ENCODE results near the gene VDR.
"Not testable (repeated sequence)": the region's sequence is repeated elsewhere in the genome, so short reads cannot be mapped to it uniquely, and the experiment has no call there.

VDR gene

GRCh38 chr12:47844264-47845019 is 60.4 kb downstream of the VDR start:
- Histone ChIP-seq H4K8ac (ENCODE audit: low read length) (no peak overlapping the region), H2BK5ac (ENCODE audit: low read depth, low read length, poor library complexity, severe bottlenecking) (no peak overlapping the region), H3K18ac (ENCODE audit: low read depth in 1 of 2, low read length in 2 of 2) (peak overlapping the region; percentile 21 to 72), H4K91ac (ENCODE audit: low read length) (no peak overlapping the region), H3K27me3 (ENCODE audit: control insufficient read depth in 1 of 2, insufficient read depth in 1 of 2, low read length in 2 of 2) (peaks cover 0 to 3% of the 10 kb centered on the region in 2 experiments), H3K14ac (ENCODE audit: low read length in 2 of 2) (no peak overlapping the region), H3K36me3 (ENCODE audit: control insufficient read depth in 1 of 2, insufficient read depth in 2 of 2, low read depth in 1 of 2, low read length in 2 of 2) (peaks cover 13 to 52% of the 10 kb centered on the region in 2 experiments), H3K4me1 (ENCODE audit: control insufficient read depth, insufficient read depth, low read depth, low read length) (peaks cover 16% of the 10 kb centered on the region), H2BK120ac (ENCODE audit: low read depth, low read length) (no peak overlapping the region), H2BK15ac (ENCODE audit: low read depth, poor library complexity, severe bottlenecking) (no peak overlapping the region), H2AK5ac (ENCODE audit: low read length, severe bottlenecking) (no peak overlapping the region), H3K4me3 (ENCODE audit: insufficient read depth in 1 of 2, low read depth in 1 of 2, low read length in 2 of 2) (no peak overlapping the region), H2BK12ac (ENCODE audit: low read length in 2 of 2) (no peak overlapping the region), H3K4me2 (ENCODE audit: low read length, poor library complexity, severe bottlenecking) (no peak overlapping the region), H3K79me1 (replicated peaks; ENCODE audit: low read length, poor library complexity, severe bottlenecking) (no peaks in the 10 kb centered on the region), H3K23ac (ENCODE audit: low read length in 2 of 2) (no peak overlapping the region), H3K27ac (ENCODE audit: low read length, poor library complexity, severe bottlenecking) (no peak overlapping the region), H3K4ac (ENCODE audit: low read depth in 1 of 2, low read length in 2 of 2) (peak overlapping the region in 1 of 2 experiments; percentile 57), H3K9ac (ENCODE audit: low read length) (peak overlapping the region; percentile 26), H3K9me3 (ENCODE audit: control insufficient read depth, low read length) (no peaks in the 10 kb centered on the region), H2AFZ (ENCODE audit: low read depth, low read length) (no peak overlapping the region)
- no peak for DNase-seq
- 88% methylated on average over 28 of the region's 28 CpGs for WGBS

GRCh38 chr12:47843226-47843980 is 61.4 kb downstream of the VDR start:
- Histone ChIP-seq H3K14ac (ENCODE audit: low read length in 2 of 2) (no peak overlapping the region), H3K27me3 (ENCODE audit: control insufficient read depth in 1 of 2, insufficient read depth in 1 of 2, low read length in 2 of 2) (peaks cover 0 to 3% of the 10 kb centered on the region in 2 experiments), H2BK12ac (ENCODE audit: low read length in 2 of 2) (no peak overlapping the region), H2BK120ac (ENCODE audit: low read depth, low read length) (no peak overlapping the region), H3K18ac (ENCODE audit: low read depth in 1 of 2, low read length in 2 of 2) (no peak overlapping the region), H3K79me1 (replicated peaks; ENCODE audit: low read length, poor library complexity, severe bottlenecking) (no peaks in the 10 kb centered on the region), H3K4me1 (ENCODE audit: control insufficient read depth, insufficient read depth, low read depth, low read length) (peaks cover 16% of the 10 kb centered on the region), H2AK5ac (ENCODE audit: low read length, severe bottlenecking) (no peak overlapping the region), H3K36me3 (ENCODE audit: control insufficient read depth in 1 of 2, insufficient read depth in 2 of 2, low read depth in 1 of 2, low read length in 2 of 2) (peaks cover 13 to 45% of the 10 kb centered on the region in 2 experiments), H2BK5ac (ENCODE audit: low read depth, low read length, poor library complexity, severe bottlenecking) (no peak overlapping the region), H2AFZ (ENCODE audit: low read depth, low read length) (no peak overlapping the region), H3K4me3 (ENCODE audit: insufficient read depth in 1 of 2, low read depth in 1 of 2, low read length in 2 of 2) (no peak overlapping the region), H3K4me2 (ENCODE audit: low read length, poor library complexity, severe bottlenecking) (peak overlapping the region; percentile 31), H4K91ac (ENCODE audit: low read length) (peak overlapping the region; percentile 40), H3K9ac (ENCODE audit: low read length) (no peak overlapping the region), H2BK15ac (ENCODE audit: low read depth, poor library complexity, severe bottlenecking) (peak overlapping the region; percentile 29), H3K4ac (ENCODE audit: low read depth in 1 of 2, low read length in 2 of 2) (no peak overlapping the region), H4K8ac (ENCODE audit: low read length) (no peak overlapping the region), H3K27ac (ENCODE audit: low read length, poor library complexity, severe bottlenecking) (no peak overlapping the region), H3K9me3 (ENCODE audit: control insufficient read depth, low read length) (no peaks in the 10 kb centered on the region), H3K23ac (ENCODE audit: low read length in 2 of 2) (no peak overlapping the region)
- 72% methylated on average over 22 of the region's 25 CpGs for WGBS
- DNase-seq, result no peak

GRCh38 chr12:47842543-47842942 is 62.3 kb downstream of the VDR start:
- H3K79me1 ChIP-seq (replicated peaks; ENCODE audit: low read length, poor library complexity, severe bottlenecking); H3K9me3 ChIP-seq (ENCODE audit: control insufficient read depth, low read length); H2BK12ac ChIP-seq (ENCODE audit: low read length in 2 of 2); H2AK5ac ChIP-seq (ENCODE audit: low read length, severe bottlenecking); H2AFZ ChIP-seq (ENCODE audit: low read depth, low read length); H3K4ac ChIP-seq (ENCODE audit: low read depth in 1 of 2, low read length in 2 of 2); H4K91ac ChIP-seq (ENCODE audit: low read length); H3K23ac ChIP-seq (ENCODE audit: low read length in 2 of 2); H2BK15ac ChIP-seq (ENCODE audit: low read depth, poor library complexity, severe bottlenecking); H3K27me3 ChIP-seq (ENCODE audit: control insufficient read depth in 1 of 2, insufficient read depth in 1 of 2, low read length in 2 of 2); H2BK120ac ChIP-seq (ENCODE audit: low read depth, low read length); H3K27ac ChIP-seq (ENCODE audit: low read length, poor library complexity, severe bottlenecking); DNase-seq; H3K9ac ChIP-seq (ENCODE audit: low read length); H3K18ac ChIP-seq (ENCODE audit: low read depth in 1 of 2, low read length in 2 of 2); H3K4me3 ChIP-seq (ENCODE audit: insufficient read depth in 1 of 2, low read depth in 1 of 2, low read length in 2 of 2); H3K4me2 ChIP-seq (ENCODE audit: low read length, poor library complexity, severe bottlenecking); H4K8ac ChIP-seq (ENCODE audit: low read length); H2BK5ac ChIP-seq (ENCODE audit: low read depth, low read length, poor library complexity, severe bottlenecking); H3K14ac ChIP-seq (ENCODE audit: low read length in 2 of 2): not testable (repeated sequence)
- peaks cover 13 to 44% of the 10 kb centered on the region in 2 experiments for H3K36me3 ChIP-seq (ENCODE audit: control insufficient read depth in 1 of 2, insufficient read depth in 2 of 2, low read depth in 1 of 2, low read length in 2 of 2)
- 82% methylated on average over 9 of the region's 12 CpGs for WGBS
- H3K4me1 ChIP-seq (ENCODE audit: control insufficient read depth, insufficient read depth, low read depth, low read length), result peaks cover 16% of the 10 kb centered on the region

- Histone ChIP-seq H2BK15ac (ENCODE audit: low read depth, poor library complexity, severe bottlenecking) (peak overlapping the region; percentile 38), H3K9me3 (ENCODE audit: control insufficient read depth, low read length) (no peaks in the 10 kb centered on the region), H2AK5ac (ENCODE audit: low read length, severe bottlenecking) (no peak overlapping the region), H3K4me1 (ENCODE audit: control insufficient read depth, insufficient read depth, low read depth, low read length) (peaks cover 16% of the 10 kb centered on the region), H2BK120ac (ENCODE audit: low read depth, low read length) (no peak overlapping the region), H3K36me3 (ENCODE audit: control insufficient read depth in 1 of 2, insufficient read depth in 2 of 2, low read depth in 1 of 2, low read length in 2 of 2) (peaks cover 13 to 37% of the 10 kb centered on the region in 2 experiments), H2BK12ac (ENCODE audit: low read length in 2 of 2) (peak overlapping the region in 1 of 2 experiments; percentile 40), H2BK5ac (ENCODE audit: low read depth, low read length, poor library complexity, severe bottlenecking) (no peak overlapping the region), H3K4ac (ENCODE audit: low read depth in 1 of 2, low read length in 2 of 2) (no peak overlapping the region), H3K9ac (ENCODE audit: low read length) (peak overlapping the region; percentile 36), H3K79me1 (replicated peaks; ENCODE audit: low read length, poor library complexity, severe bottlenecking) (no peaks in the 10 kb centered on the region), H4K8ac (ENCODE audit: low read length) (peak overlapping the region; percentile 8), H3K4me3 (ENCODE audit: insufficient read depth in 1 of 2, low read depth in 1 of 2, low read length in 2 of 2) (no peak overlapping the region), H3K14ac (ENCODE audit: low read length in 2 of 2) (no peak overlapping the region), H4K91ac (ENCODE audit: low read length) (peak overlapping the region; percentile 30), H2AFZ (ENCODE audit: low read depth, low read length) (no peak overlapping the region), H3K18ac (ENCODE audit: low read depth in 1 of 2, low read length in 2 of 2) (no peak overlapping the region), H3K23ac (ENCODE audit: low read length in 2 of 2) (no peak overlapping the region), H3K4me2 (ENCODE audit: low read length, poor library complexity, severe bottlenecking) (no peak overlapping the region), H3K27me3 (ENCODE audit: control insufficient read depth in 1 of 2, insufficient read depth in 1 of 2, low read length in 2 of 2) (peaks cover 0 to 3% of the 10 kb centered on the region in 2 experiments), H3K27ac (ENCODE audit: low read length, poor library complexity, severe bottlenecking) (no peak overlapping the region)
- DNase-seq, result peak; percentile 67
- 70% methylated on average over 2 of the region's 4 CpGs for WGBS
Observed at GRCh38 chr12:47841910-47842309, 62.9 kb downstream of the VDR start.
